GM23338 (cell line): Measurements from ENCODE around the gene INPP4A. TPM values are rescaled to one million over a fixed set of nuclear protein-coding genes. Genes with fewer than 3 reads are reported as not detected.

Experiments
- ATAC-seq: fragments of 200-7000 bp; cut with Tn5 transposase; 3 replicates; pipeline ENCODE4 v1.9.1; 2020
- DNase-seq: peaks from one replicate; pipeline ENCODE4 v3.0.0-alpha.2; 2015; ENCODE audit warnings: low spot score
- H2AFZ ChIP-seq: fragments of 200-600 bp; sonication (generic); 2 replicates; pipeline ENCODE4 v1.8.0; 2016; ENCODE audit warnings: antibody characterized with exemption, mild to moderate bottlenecking, moderate library complexity
- H3F3A ChIP-seq: fragments of 200-600 bp; sonication (generic); replicated peaks from 2 replicates; pipeline ENCODE4 v1.8.0; 2017; ENCODE audit warnings: antibody characterized with exemption, mixed run types, low read depth
- H3K27ac ChIP-seq: fragments of 200-600 bp; sonication (generic); 2 replicates; pipeline ENCODE4 v1.6.1; 2016; ENCODE audit warnings: low read depth
- H3K27me3 ChIP-seq: fragments of 200-600 bp; sonication (generic); 2 replicates; pipeline ENCODE4 v1.8.0; 2016; ENCODE audit warnings: mild to moderate bottlenecking, mixed run types, moderate library complexity; ENCODE audit not compliant: insufficient read depth
- H3K36me3 ChIP-seq: fragments of 200-600 bp; sonication (generic); 2 replicates; pipeline ENCODE4 v1.8.0; 2016; ENCODE audit warnings: mild to moderate bottlenecking; ENCODE audit not compliant: insufficient read depth
- H3K4me1 ChIP-seq: fragments of 200-600 bp; sonication (generic); 2 replicates; pipeline ENCODE4 v1.8.0; 2016; ENCODE audit warnings: mild to moderate bottlenecking, moderate library complexity; ENCODE audit not compliant: insufficient read depth
- H3K4me2 ChIP-seq: fragments of 200-600 bp; sonication (generic); 2 replicates; pipeline ENCODE4 v1.7.1; 2017; ENCODE audit warnings: mixed run types
- H3K4me3 ChIP-seq: fragments of 200-600 bp; sonication (generic); 2 replicates; pipeline ENCODE4 v1.6.1; 2016; ENCODE audit warnings: mixed run types
- H3K79me2 ChIP-seq: fragments of 200-600 bp; sonication (generic); replicated peaks from 2 replicates; pipeline ENCODE4 v1.8.0; 2017; ENCODE audit warnings: mild to moderate bottlenecking; ENCODE audit not compliant: insufficient read depth
- H3K9me2 ChIP-seq: fragments of 200-600 bp; sonication (generic); 2 replicates; pipeline ENCODE4 v1.8.0; 2017; ENCODE audit not compliant: insufficient read depth
- H4K20me1 ChIP-seq: fragments of 200-600 bp; sonication (generic); replicated peaks from 2 replicates; pipeline ENCODE4 v1.8.0; 2017; ENCODE audit warnings: mild to moderate bottlenecking; ENCODE audit not compliant: insufficient read depth
- H3K27ac Mint-ChIP-seq: 2 replicates; pipeline ENCODE4 v1.8.0; 2020; ENCODE audit warnings: inconsistent platforms, mild to moderate bottlenecking, moderate library complexity, mixed read lengths
- H3K27me3 Mint-ChIP-seq: 3 replicates; pipeline ENCODE4 v1.8.0; 2022; ENCODE audit warnings: low read depth, mild to moderate bottlenecking, moderate library complexity, mixed read lengths, inconsistent platforms; ENCODE audit not compliant: insufficient read depth, poor library complexity
- H3K36me3 Mint-ChIP-seq: 3 replicates; pipeline ENCODE4 v1.8.0; 2021; ENCODE audit warnings: low read depth, mild to moderate bottlenecking, inconsistent platforms, moderate library complexity, mixed read lengths
- H3K4me1 Mint-ChIP-seq: 3 replicates; pipeline ENCODE4 v1.8.0; 2020; ENCODE audit warnings: mild to moderate bottlenecking, inconsistent platforms, mixed read lengths
- H3K4me3 Mint-ChIP-seq: 3 replicates; pipeline ENCODE4 v1.8.0; 2021; ENCODE audit warnings: moderate library complexity, mild to moderate bottlenecking, inconsistent platforms, mixed read lengths
- H3K9me3 Mint-ChIP-seq: 3 replicates; pipeline ENCODE4 v1.8.0; 2020; ENCODE audit warnings: moderate library complexity, mild to moderate bottlenecking, inconsistent platforms, mixed read lengths
- CREB1 ChIP-seq: fragments of 250-450 bp; sonication (Bioruptor Pico); IDR thresholded peaks from 2 replicates; pipeline ENCODE4 v1.5.0; 2020; ENCODE audit warnings: low read depth, mild to moderate bottlenecking, moderate library complexity
- ETS1 ChIP-seq: IDR thresholded peaks from 2 replicates; pipeline ENCODE4 v1.6.1; 2016; ENCODE audit warnings: antibody characterized with exemption
- EZH2phosphoT487 ChIP-seq: fragments of 200-600 bp; sonication (generic); IDR thresholded peaks from one replicate; pipeline ENCODE4 v1.8.1; 2018; ENCODE audit warnings: antibody characterized with exemption; ENCODE audit not compliant: unreplicated experiment
- JUNB ChIP-seq: IDR thresholded peaks from one replicate; pipeline ENCODE4 v1.6.1; 2016; ENCODE audit warnings: antibody characterized with exemption; ENCODE audit not compliant: unreplicated experiment
- POLR2AphosphoS5 ChIP-seq: IDR thresholded peaks from 2 replicates; pipeline ENCODE4 v1.6.1; 2016; ENCODE audit warnings: antibody characterized with exemption, low read depth
- REST ChIP-seq: IDR thresholded peaks from one replicate; pipeline ENCODE4 v1.6.1; 2018; ENCODE audit warnings: antibody characterized with exemption; ENCODE audit not compliant: unreplicated experiment
- STAT1 ChIP-seq: IDR thresholded peaks from one replicate; pipeline ENCODE4 v1.6.1; 2016; ENCODE audit warnings: antibody characterized with exemption; ENCODE audit not compliant: unreplicated experiment
- ZNF114 ChIP-seq: fragments of 250-450 bp; sonication (Bioruptor Pico); IDR thresholded peaks from 2 replicates; pipeline ENCODE4 v1.5.0; 2020; ENCODE audit warnings: mild to moderate bottlenecking, moderate library complexity
- ZNF331 ChIP-seq: fragments of 250-450 bp; sonication (Bioruptor Pico); IDR thresholded peaks from 2 replicates; pipeline ENCODE4 v1.5.0; 2020; ENCODE audit warnings: low read depth, mild to moderate bottlenecking, moderate library complexity
- polyA plus RNA-seq: library from polyadenylated mRNA; unstranded; fragments of >200 nt; fragmentation: Nextera tagmentation; extraction: Ambion mirVana; gene quantifications from 2 replicates; pipeline ENCODE4 v1.2.1, GENCODE V29; 2016
- total RNA-seq: library from RNA; depleted of rRNA; stranded (reverse); fragments of >200 nt; shearing (Covaris generic); gene quantifications from 2 replicates; pipeline ENCODE4 v1.2.3, GENCODE V29; 2014
- TF ChIP-seq, protein P1 (sequence below), 2 experiments: fragments of 200-600 bp in 1 of 2; sonication (generic) in 1 of 2; conservative IDR thresholded peaks; 2 replicates each; pipeline versions ENCODE4 v1.5.1 to v1.6.1; 2016 to 2017; ENCODE audit warnings: antibody characterized with exemption in 2 of 2, low read depth in 2 of 2, mild to moderate bottlenecking in 2 of 2, moderate library complexity in 1 of 2
- TF ChIP-seq, protein P2 (sequence below): fragments of 250-450 bp; sonication (Bioruptor Pico); IDR thresholded peaks from 2 replicates; pipeline ENCODE4 v1.5.0; 2020; ENCODE audit warnings: mild to moderate bottlenecking, moderate library complexity

Gene INPP4A
- total and polyA plus RNA-seq, 2 experiments from 2014 or later = 8.5 to 36.9 TPM

- no peak overlapping the region for H3K27ac ChIP-seq
- no peaks in the 10 kb centered on the region for H3F3A ChIP-seq
- Mint-ChIP-seq H3K9me3 (no peaks in the 10 kb centered on the region), H3K27ac (peak overlapping the region; percentile 47; the same call in 1 of the 2 replicates), H3K27me3 (peaks cover 7% of the 10 kb centered on the region), H3K36me3 (no peaks in the 10 kb centered on the region), H3K4me3 (no peak overlapping the region), H3K4me1 (peaks cover 64% of the 10 kb centered on the region)
- H3K4me2 ChIP-seq = peak overlapping the region; percentile 44; the same call in 1 of the 2 replicates
- no peaks in the 10 kb centered on the region for H3K9me2 ChIP-seq
- H4K20me1 ChIP-seq = peaks cover 13% of the 10 kb centered on the region
- peaks cover 27% of the 10 kb centered on the region for H3K4me1 ChIP-seq
- peaks cover 94% of the 10 kb centered on the region for H3K79me2 ChIP-seq
- DNase-seq = peak; percentile 57
- no peaks in the 10 kb centered on the region for H3K27me3 ChIP-seq
- no peak overlapping the region for H2AFZ ChIP-seq
- ATAC-seq = peak; percentile 74
- no peak for TF ChIP-seq ETS1
- no peak for TF ChIP-seq ZNF331
- TF ChIP-seq ZNF114 (CRISPR knock-in tag) = no peak
- TF ChIP-seq, protein P1, sequence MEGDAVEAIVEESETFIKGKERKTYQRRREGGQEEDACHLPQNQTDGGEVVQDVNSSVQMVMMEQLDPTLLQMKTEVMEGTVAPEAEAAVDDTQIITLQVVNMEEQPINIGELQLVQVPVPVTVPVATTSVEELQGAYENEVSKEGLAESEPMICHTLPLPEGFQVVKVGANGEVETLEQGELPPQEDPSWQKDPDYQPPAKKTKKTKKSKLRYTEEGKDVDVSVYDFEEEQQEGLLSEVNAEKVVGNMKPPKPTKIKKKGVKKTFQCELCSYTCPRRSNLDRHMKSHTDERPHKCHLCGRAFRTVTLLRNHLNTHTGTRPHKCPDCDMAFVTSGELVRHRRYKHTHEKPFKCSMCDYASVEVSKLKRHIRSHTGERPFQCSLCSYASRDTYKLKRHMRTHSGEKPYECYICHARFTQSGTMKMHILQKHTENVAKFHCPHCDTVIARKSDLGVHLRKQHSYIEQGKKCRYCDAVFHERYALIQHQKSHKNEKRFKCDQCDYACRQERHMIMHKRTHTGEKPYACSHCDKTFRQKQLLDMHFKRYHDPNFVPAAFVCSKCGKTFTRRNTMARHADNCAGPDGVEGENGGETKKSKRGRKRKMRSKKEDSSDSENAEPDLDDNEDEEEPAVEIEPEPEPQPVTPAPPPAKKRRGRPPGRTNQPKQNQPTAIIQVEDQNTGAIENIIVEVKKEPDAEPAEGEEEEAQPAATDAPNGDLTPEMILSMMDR (conservative IDR thresholded peaks at IDR 0.05; ENCODE audit: low read depth in 2 of 2) = no peak
- TF ChIP-seq, protein P2, sequence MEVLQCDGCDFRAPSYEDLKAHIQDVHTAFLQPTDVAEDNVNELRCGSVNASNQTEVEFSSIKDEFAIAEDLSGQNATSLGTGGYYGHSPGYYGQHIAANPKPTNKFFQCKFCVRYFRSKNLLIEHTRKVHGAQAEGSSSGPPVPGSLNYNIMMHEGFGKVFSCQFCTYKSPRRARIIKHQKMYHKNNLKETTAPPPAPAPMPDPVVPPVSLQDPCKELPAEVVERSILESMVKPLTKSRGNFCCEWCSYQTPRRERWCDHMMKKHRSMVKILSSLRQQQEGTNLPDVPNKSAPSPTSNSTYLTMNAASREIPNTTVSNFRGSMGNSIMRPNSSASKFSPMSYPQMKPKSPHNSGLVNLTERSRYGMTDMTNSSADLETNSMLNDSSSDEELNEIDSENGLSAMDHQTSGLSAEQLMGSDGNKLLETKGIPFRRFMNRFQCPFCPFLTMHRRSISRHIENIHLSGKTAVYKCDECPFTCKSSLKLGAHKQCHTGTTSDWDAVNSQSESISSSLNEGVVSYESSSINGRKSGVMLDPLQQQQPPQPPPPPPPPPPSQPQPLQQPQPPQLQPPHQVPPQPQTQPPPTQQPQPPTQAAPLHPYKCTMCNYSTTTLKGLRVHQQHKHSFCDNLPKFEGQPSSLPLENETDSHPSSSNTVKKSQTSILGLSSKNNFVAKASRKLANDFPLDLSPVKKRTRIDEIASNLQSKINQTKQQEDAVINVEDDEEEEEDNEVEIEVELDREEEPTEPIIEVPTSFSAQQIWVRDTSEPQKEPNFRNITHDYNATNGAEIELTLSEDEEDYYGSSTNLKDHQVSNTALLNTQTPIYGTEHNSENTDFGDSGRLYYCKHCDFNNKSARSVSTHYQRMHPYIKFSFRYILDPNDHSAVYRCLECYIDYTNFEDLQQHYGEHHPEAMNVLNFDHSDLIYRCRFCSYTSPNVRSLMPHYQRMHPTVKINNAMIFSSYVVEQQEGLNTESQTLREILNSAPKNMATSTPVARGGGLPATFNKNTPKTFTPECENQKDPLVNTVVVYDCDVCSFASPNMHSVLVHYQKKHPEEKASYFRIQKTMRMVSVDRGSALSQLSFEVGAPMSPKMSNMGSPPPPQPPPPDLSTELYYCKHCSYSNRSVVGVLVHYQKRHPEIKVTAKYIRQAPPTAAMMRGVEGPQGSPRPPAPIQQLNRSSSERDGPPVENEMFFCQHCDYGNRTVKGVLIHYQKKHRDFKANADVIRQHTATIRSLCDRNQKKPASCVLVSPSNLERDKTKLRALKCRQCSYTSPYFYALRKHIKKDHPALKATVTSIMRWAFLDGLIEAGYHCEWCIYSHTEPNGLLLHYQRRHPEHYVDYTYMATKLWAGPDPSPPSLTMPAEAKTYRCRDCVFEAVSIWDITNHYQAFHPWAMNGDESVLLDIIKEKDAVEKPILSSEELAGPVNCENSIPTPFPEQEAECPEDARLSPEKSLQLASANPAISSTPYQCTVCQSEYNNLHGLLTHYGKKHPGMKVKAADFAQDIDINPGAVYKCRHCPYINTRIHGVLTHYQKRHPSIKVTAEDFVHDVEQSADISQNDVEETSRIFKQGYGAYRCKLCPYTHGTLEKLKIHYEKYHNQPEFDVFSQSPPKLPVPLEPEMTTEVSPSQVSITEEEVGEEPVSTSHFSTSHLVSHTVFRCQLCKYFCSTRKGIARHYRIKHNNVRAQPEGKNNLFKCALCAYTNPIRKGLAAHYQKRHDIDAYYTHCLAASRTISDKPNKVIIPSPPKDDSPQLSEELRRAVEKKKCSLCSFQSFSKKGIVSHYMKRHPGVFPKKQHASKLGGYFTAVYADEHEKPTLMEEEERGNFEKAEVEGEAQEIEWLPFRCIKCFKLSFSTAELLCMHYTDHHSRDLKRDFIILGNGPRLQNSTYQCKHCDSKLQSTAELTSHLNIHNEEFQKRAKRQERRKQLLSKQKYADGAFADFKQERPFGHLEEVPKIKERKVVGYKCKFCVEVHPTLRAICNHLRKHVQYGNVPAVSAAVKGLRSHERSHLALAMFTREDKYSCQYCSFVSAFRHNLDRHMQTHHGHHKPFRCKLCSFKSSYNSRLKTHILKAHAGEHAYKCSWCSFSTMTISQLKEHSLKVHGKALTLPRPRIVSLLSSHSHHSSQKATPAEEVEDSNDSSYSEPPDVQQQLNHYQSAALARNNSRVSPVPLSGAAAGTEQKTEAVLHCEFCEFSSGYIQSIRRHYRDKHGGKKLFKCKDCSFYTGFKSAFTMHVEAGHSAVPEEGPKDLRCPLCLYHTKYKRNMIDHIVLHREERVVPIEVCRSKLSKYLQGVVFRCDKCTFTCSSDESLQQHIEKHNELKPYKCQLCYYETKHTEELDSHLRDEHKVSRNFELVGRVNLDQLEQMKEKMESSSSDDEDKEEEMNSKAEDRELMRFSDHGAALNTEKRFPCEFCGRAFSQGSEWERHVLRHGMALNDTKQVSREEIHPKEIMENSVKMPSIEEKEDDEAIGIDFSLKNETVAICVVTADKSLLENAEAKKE (CRISPR knock-in tag) = no peak
- TF ChIP-seq STAT1 = no peak
- TF ChIP-seq EZH2phosphoT487 = no peak
- no peak for TF ChIP-seq CREB1 (CRISPR knock-in tag)
- no peak for TF ChIP-seq REST
- no peak for TF ChIP-seq JUNB
- no peak for TF ChIP-seq POLR2AphosphoS5
- H3K4me3 ChIP-seq = no peak overlapping the region
- H3K36me3 ChIP-seq = no peaks in the 10 kb centered on the region
Measured at GRCh38 chr2:98463551-98463971, 18.9 kb downstream of the INPP4A start.
